Measurements from ENCODE around the gene DHX29. TPM values are rescaled to one million over a fixed set of nuclear protein-coding genes. Genes with fewer than 3 reads are reported as not detected.

Gene DHX29
- total RNA-seq, 1 experiment from 2014 or later = 21.8 TPM

DNA sequence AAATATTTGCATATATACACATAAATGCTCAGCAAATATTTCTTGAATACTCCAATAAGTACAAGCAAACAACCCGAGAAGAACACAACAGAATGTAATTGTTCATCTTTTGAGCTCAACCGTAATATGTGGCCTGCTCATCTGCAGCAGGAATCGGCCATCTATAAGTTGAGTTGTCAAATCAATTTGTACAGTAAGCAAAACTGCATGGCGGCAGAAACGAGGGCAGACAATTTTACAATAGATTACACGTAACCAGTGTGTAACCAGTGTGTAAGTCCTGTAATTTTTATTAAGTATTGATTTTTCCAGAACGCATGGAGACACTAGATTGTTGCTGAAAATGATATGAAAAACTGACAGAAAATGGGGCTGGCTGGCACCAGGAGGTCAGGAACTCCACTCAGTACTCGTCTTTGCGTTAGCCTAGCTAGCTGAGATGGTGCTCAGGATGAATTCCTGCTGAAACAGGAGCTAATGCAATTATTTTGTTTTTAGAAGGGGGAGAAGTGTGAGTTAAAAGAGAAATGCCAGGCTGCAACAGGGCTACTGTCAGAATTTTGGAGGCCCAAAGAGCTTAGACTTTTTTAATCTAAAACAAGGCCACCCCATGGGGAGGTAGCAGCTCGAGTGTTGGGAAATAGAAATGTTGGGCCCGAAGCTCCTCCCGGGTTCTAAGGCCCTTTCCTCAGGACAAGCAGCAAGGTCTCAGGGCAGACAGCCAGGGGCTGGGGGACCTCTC, 682 bp downstream of the DHX29 start:
- ChIA-PET CTCF (interaction anchor here (0.6 to 2.9 kb wide), 10 partner anchors 10 to 898 kb away, joined by 3 to 20 read pairs (median 4); partner anchors contain the start of genes CCNO and MCIDAS), POLR2A (interaction anchor here (0.7 to 4.4 kb wide), 28 partner anchors 9 to 997 kb away, joined by 3 to 113 read pairs (median 4); partner anchors contain the start of genes ARL15, CCNO, GPX8 and IL31RA)
- Mint-ChIP-seq H3K27ac (ENCODE audit: low read depth, unreplicated experiment) (no peak overlapping the region), H3K4me1 (ENCODE audit: insufficient read depth, unreplicated experiment) (peaks cover 21% of the 10 kb centered on the region), H3K9me3 (ENCODE audit: unreplicated experiment) (no peaks in the 10 kb centered on the region), H3K27me3 (ENCODE audit: insufficient read depth, unreplicated experiment) (no peaks in the 10 kb centered on the region), H3K36me3 (ENCODE audit: insufficient read depth, unreplicated experiment) (no peaks in the 10 kb centered on the region), H3K4me3 (ENCODE audit: unreplicated experiment) (no peak overlapping the region)
- intact Hi-C loops (cut with micrococcal nuclease) = loop anchor here (2.0 to 10.0 kb wide), 2 partner anchors 74 to 132 kb away; partner anchors contain the start of genes CCNO and CDC20B
- BruUV-seq (replicated peaks) = TSS peak; percentile 42
- TF ChIP-seq, protein P1, sequence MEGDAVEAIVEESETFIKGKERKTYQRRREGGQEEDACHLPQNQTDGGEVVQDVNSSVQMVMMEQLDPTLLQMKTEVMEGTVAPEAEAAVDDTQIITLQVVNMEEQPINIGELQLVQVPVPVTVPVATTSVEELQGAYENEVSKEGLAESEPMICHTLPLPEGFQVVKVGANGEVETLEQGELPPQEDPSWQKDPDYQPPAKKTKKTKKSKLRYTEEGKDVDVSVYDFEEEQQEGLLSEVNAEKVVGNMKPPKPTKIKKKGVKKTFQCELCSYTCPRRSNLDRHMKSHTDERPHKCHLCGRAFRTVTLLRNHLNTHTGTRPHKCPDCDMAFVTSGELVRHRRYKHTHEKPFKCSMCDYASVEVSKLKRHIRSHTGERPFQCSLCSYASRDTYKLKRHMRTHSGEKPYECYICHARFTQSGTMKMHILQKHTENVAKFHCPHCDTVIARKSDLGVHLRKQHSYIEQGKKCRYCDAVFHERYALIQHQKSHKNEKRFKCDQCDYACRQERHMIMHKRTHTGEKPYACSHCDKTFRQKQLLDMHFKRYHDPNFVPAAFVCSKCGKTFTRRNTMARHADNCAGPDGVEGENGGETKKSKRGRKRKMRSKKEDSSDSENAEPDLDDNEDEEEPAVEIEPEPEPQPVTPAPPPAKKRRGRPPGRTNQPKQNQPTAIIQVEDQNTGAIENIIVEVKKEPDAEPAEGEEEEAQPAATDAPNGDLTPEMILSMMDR (IDR thresholded peaks at IDR 0.05; ENCODE audit: unreplicated experiment) = no peak
- DNase-seq (ENCODE audit: unreplicated experiment) = peak; percentile 13

GRCh38 chr5:55305345-55305744, 2.1 kb downstream of the DHX29 start:
- TF ChIP-seq, protein P1 (IDR thresholded peaks at IDR 0.05; ENCODE audit: unreplicated experiment) = no peak
- Mint-ChIP-seq H3K27ac (ENCODE audit: low read depth, unreplicated experiment) (no peak overlapping the region), H3K9me3 (ENCODE audit: unreplicated experiment) (no peaks in the 10 kb centered on the region), H3K4me3 (ENCODE audit: unreplicated experiment) (no peak overlapping the region), H3K36me3 (ENCODE audit: insufficient read depth, unreplicated experiment) (no peaks in the 10 kb centered on the region), H3K4me1 (ENCODE audit: insufficient read depth, unreplicated experiment) (peaks cover 13% of the 10 kb centered on the region), H3K27me3 (ENCODE audit: insufficient read depth, unreplicated experiment) (no peaks in the 10 kb centered on the region)
- DNase-seq (ENCODE audit: unreplicated experiment) = no peak
- POLR2A ChIA-PET = interaction anchor here (1.1 to 4.4 kb wide), 5 partner anchors 8 to 145 kb away, joined by 3 to 113 read pairs (median 4); partner anchors contain the start of genes CCNO and GPX8
- no TSS peak for BruUV-seq (replicated peaks)
- intact Hi-C loops (cut with micrococcal nuclease) = loop anchor here (10.0 kb wide), 1 partner anchor 131 kb away; the partner anchor contains the start of gene CDC20B
- CTCF ChIA-PET = interaction anchor here (2.9 kb wide), 1 partner anchor 79 kb away, joined by 15 read pairs; the partner anchor contains the start of gene MCIDAS

- POLR2A ChIA-PET = interaction anchor here (0.6 to 4.4 kb wide), 3 partner anchors 19 to 132 kb away, joined by 4 to 113 read pairs (median 6); partner anchors contain the start of gene CCNO
- no TSS peak for BruUV-seq (replicated peaks)
- Mint-ChIP-seq H3K4me3 (ENCODE audit: unreplicated experiment) (no peak overlapping the region), H3K4me1 (ENCODE audit: insufficient read depth, unreplicated experiment) (peaks cover 13% of the 10 kb centered on the region), H3K27me3 (ENCODE audit: insufficient read depth, unreplicated experiment) (no peaks in the 10 kb centered on the region), H3K9me3 (ENCODE audit: unreplicated experiment) (no peaks in the 10 kb centered on the region), H3K36me3 (ENCODE audit: insufficient read depth, unreplicated experiment) (peaks cover 6% of the 10 kb centered on the region), H3K27ac (ENCODE audit: low read depth, unreplicated experiment) (no peak overlapping the region)
- DNase-seq (ENCODE audit: unreplicated experiment) = no peak
- TF ChIP-seq, protein P1 (IDR thresholded peaks at IDR 0.05; ENCODE audit: unreplicated experiment) = no peak
- CTCF ChIA-PET = no interaction called here
- intact Hi-C loops (cut with micrococcal nuclease) = loop anchor here (10.0 kb wide), 1 partner anchor 130 kb away; the partner anchor contains the start of gene CDC20B
Measured at GRCh38 chr5:55304584-55304983, 2.9 kb downstream of the DHX29 start.

- Mint-ChIP-seq H3K4me3 (ENCODE audit: unreplicated experiment) (no peak overlapping the region), H3K27me3 (ENCODE audit: insufficient read depth, unreplicated experiment) (no peaks in the 10 kb centered on the region), H3K9me3 (ENCODE audit: unreplicated experiment) (no peaks in the 10 kb centered on the region), H3K36me3 (ENCODE audit: insufficient read depth, unreplicated experiment) (peaks cover 18% of the 10 kb centered on the region), H3K27ac (ENCODE audit: low read depth, unreplicated experiment) (peak overlapping the region; percentile 70), H3K4me1 (ENCODE audit: insufficient read depth, unreplicated experiment) (peaks cover 13% of the 10 kb centered on the region)
- no TSS peak for BruUV-seq (replicated peaks)
- DNase-seq (ENCODE audit: unreplicated experiment) = peak; percentile 55
- TF ChIP-seq, protein P1 (IDR thresholded peaks at IDR 0.05; ENCODE audit: unreplicated experiment) = no peak
- ChIA-PET POLR2A (interaction anchor here (0.6 to 4.0 kb wide), 4 partner anchors 65 to 1286 kb away, joined by 3 to 22 read pairs (median 4); partner anchors contain the start of gene CCNO), CTCF (interaction anchor here (0.5 to 2.8 kb wide), 6 partner anchors 25 to 407 kb away, joined by 3 to 8 read pairs (median 4); partner anchors contain the start of gene MCIDAS)
- intact Hi-C loops (cut with micrococcal nuclease) = loop anchor here (10.0 kb wide), 1 partner anchor 128 kb away; the partner anchor contains the start of gene CDC20B
Measured at GRCh38 chr5:55303238-55303690, 4.2 kb downstream of the DHX29 start.
